ENCODE data around the gene TMEM225B.

The TMEM225B gene

DNA sequence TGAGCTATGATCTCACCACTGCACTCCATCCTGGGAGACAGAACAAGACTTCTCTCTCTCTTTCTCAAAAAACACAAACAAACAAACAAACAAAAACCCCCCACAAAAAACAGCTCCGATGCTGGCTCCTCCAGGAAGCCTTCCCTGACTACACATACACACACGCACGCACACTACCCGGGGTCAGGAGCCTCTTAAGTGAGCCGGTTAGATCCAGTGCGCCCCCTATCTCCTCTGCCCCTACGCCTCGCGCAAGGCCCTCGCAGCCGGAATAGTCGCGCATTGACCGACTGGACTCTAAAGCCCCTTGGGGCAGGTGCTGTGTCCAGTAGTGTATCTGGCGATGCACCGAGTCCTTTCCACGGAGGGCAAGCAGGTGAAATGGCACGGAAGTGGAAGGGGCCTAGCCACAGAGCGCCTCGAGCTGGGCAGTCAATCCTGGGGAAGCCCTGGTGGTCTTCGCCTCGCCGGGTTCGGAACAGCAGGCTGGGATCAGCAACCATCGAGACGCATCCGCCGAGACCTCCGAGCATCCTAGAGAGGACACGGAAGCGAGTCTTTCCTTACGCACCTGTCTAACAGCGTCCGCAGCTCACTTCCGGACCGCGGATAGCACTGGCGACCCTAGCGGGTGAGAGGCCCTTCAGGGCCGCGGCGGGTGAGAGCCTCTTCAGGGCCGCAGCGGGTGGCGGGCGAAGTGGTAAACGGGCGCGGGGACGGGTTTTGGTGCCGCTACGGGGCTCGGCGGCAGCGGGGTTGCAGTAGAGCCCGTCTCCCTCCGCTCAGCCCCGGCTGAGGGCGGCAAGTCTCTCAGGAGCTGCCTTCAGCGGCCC, 18.5 kb downstream of the TMEM225B start, which contains the start of gene ZSCAN25:
TSS of gene ZSCAN25 (plus strand) at position 588 of the 833 bp plus-strand sequence. CDS start 2,661 bp downstream, outside the sequence.
- peak within 1 kb of the TSS; percentile 38 for H3K27ac ChIP-seq (ENCODE audit: low read length)
- H4K20me1 ChIP-seq (ENCODE audit: insufficient read depth, low read length), result no peaks in the 10 kb centered on the region
- H3K4me2 ChIP-seq (ENCODE audit: low read length), result peak within 1 kb of the TSS; percentile 79

DNA sequence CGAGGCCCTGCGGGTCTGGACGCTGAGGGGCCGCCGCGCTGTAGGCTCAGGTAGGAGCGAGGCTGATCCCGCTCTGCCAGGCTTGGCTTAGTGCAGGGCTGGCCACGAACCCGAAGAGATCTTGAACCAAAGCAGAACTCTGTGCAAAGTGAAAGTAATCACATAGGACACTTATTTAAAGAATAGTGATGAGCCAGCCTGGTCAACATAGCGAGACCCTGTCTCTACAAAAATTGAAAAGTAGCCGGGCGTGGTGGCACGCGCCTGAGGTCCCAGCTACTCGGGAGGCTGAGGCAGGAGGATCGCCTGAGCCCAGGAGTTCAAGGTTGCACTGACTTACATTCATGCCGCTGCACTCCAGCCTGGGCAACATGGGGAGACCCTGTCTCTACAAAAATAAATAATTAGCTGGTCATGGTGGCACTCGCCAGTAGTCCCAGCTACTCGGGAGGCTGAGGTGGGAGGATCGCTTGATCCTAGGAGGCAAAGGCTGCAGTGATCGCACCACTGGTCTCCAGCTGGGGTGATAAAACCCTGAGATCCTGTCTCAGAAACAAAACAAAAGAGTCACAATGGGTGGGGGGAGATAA, 19.2 kb downstream of the TMEM225B start:
- no peak for TF ChIP-seq EZH2phosphoT487 (IDR thresholded peaks at IDR 0.05; ENCODE audit: low read depth)
- TF ChIP-seq, protein P1, sequence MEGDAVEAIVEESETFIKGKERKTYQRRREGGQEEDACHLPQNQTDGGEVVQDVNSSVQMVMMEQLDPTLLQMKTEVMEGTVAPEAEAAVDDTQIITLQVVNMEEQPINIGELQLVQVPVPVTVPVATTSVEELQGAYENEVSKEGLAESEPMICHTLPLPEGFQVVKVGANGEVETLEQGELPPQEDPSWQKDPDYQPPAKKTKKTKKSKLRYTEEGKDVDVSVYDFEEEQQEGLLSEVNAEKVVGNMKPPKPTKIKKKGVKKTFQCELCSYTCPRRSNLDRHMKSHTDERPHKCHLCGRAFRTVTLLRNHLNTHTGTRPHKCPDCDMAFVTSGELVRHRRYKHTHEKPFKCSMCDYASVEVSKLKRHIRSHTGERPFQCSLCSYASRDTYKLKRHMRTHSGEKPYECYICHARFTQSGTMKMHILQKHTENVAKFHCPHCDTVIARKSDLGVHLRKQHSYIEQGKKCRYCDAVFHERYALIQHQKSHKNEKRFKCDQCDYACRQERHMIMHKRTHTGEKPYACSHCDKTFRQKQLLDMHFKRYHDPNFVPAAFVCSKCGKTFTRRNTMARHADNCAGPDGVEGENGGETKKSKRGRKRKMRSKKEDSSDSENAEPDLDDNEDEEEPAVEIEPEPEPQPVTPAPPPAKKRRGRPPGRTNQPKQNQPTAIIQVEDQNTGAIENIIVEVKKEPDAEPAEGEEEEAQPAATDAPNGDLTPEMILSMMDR (IDR thresholded peaks at IDR 0.05; ENCODE audit: low read depth, low read length), result no peak
- Histone ChIP-seq H3K79me2 (ENCODE audit: low read length) (peaks cover 22% of the 10 kb centered on the region), H3K27ac (ENCODE audit: low read length) (no peak overlapping the region)

More for the DNA sequence above, 18.5 kb downstream of the TMEM225B start, which contains the start of gene ZSCAN25:
- no peaks in the 10 kb centered on the region for H3K9me3 ChIP-seq (ENCODE audit: insufficient read depth, low read length)
- peak within 1 kb of the TSS; percentile 87 for H3K9ac ChIP-seq (ENCODE audit: low read length)
- peaks cover 22% of the 10 kb centered on the region for H3K79me2 ChIP-seq (ENCODE audit: low read length)
- no peaks in the 10 kb centered on the region for H3K27me3 ChIP-seq (ENCODE audit: low read depth, low read length)
- peaks cover 29% of the 10 kb centered on the region for H3K36me3 ChIP-seq (replicated peaks; ENCODE audit: low read depth, low read length)
- TF ChIP-seq EZH2phosphoT487 (IDR thresholded peaks at IDR 0.05; ENCODE audit: low read depth), result no peak
- TF ChIP-seq, protein P1 (IDR thresholded peaks at IDR 0.05; ENCODE audit: low read depth, low read length), result peak; percentile 51
- H3K4me3 ChIP-seq (ENCODE audit: low read length), result peak within 1 kb of the TSS; percentile 96
- peaks cover 10% of the 10 kb centered on the region for H3K4me1 ChIP-seq (ENCODE audit: low read length)
- H2AFZ ChIP-seq (ENCODE audit: low read depth, low read length), result peak within 1 kb of the TSS; percentile 100

DNA sequence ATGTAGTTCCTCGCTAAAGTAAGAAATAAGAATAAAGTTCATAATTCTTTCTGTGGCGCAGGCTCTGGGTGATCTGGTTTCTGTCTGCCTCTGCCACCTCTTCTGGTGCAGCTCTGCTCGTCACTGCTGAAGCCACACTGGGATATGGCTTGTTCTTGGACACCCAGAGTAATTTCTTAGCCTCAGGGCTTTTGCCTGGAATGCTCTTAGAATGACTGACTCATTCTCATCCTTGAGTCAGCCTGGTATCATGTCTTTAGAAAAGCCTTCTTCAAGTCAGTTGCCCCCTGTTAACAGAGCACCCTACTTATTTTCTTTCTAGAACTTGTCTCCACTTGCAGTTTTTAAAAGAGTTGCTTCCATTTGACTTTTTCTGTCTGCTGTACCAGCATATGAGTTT, 20.7 kb downstream of the TMEM225B start:
- Histone ChIP-seq H3K4me1 (ENCODE audit: low read length) (peaks cover 10% of the 10 kb centered on the region), H3K9me3 (ENCODE audit: insufficient read depth, low read length) (no peaks in the 10 kb centered on the region), H3K4me3 (ENCODE audit: low read length) (no peak overlapping the region), H3K9ac (ENCODE audit: low read length) (no peak overlapping the region), H3K27me3 (ENCODE audit: low read depth, low read length) (no peaks in the 10 kb centered on the region), H4K20me1 (ENCODE audit: insufficient read depth, low read length) (no peaks in the 10 kb centered on the region), H2AFZ (ENCODE audit: low read depth, low read length) (no peak overlapping the region), H3K27ac (ENCODE audit: low read length) (no peak overlapping the region), H3K4me2 (ENCODE audit: low read length) (no peak overlapping the region), H3K36me3 (replicated peaks; ENCODE audit: low read depth, low read length) (peaks cover 40% of the 10 kb centered on the region), H3K79me2 (ENCODE audit: low read length) (peaks cover 22% of the 10 kb centered on the region)
- TF ChIP-seq, protein P1 (IDR thresholded peaks at IDR 0.05; ENCODE audit: low read depth, low read length), result no peak
- no peak for TF ChIP-seq EZH2phosphoT487 (IDR thresholded peaks at IDR 0.05; ENCODE audit: low read depth)

More for the DNA sequence above, 19.2 kb downstream of the TMEM225B start:
- Histone ChIP-seq H2AFZ (ENCODE audit: low read depth, low read length) (peak overlapping the region; percentile 100; the same call in 1 of the 2 replicates), H3K9me3 (ENCODE audit: insufficient read depth, low read length) (no peaks in the 10 kb centered on the region), H3K36me3 (replicated peaks; ENCODE audit: low read depth, low read length) (peaks cover 32% of the 10 kb centered on the region), H4K20me1 (ENCODE audit: insufficient read depth, low read length) (no peaks in the 10 kb centered on the region), H3K9ac (ENCODE audit: low read length) (peak overlapping the region; percentile 87), H3K27me3 (ENCODE audit: low read depth, low read length) (no peaks in the 10 kb centered on the region), H3K4me3 (ENCODE audit: low read length) (peak overlapping the region; percentile 96), H3K4me1 (ENCODE audit: low read length) (peaks cover 10% of the 10 kb centered on the region), H3K4me2 (ENCODE audit: low read length) (peak overlapping the region; percentile 79)

DNA sequence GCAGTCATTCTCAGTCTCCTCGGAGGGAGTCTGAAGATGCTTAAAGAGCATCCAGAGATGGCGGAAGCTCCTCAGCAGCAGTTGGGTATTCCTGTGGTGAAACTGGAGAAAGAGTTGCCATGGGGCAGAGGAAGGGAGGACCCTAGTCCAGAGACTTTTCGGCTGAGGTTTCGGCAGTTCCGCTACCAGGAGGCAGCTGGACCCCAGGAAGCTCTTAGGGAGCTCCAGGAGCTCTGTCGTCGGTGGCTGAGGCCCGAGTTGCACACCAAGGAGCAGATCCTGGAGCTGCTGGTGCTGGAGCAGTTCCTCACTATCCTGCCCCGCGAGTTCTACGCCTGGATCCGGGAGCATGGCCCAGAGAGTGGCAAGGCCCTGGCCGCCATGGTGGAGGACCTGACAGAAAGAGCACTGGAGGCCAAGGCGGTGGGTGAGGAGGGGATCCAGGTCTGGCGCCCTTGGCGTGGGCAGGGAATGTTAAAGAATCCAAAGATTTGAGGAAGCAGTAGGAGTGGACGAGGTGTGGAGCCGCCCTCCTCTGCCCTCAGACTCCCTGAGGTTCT, 21.6 kb downstream of the TMEM225B start:
- peaks cover 47% of the 10 kb centered on the region for H3K36me3 ChIP-seq (replicated peaks; ENCODE audit: low read depth, low read length)
- H4K20me1 ChIP-seq (ENCODE audit: insufficient read depth, low read length), result no peaks in the 10 kb centered on the region
- H3K27me3 ChIP-seq (ENCODE audit: low read depth, low read length), result no peaks in the 10 kb centered on the region
- H3K4me2 ChIP-seq (ENCODE audit: low read length), result no peak overlapping the region
- H3K4me1 ChIP-seq (ENCODE audit: low read length), result peaks cover 10% of the 10 kb centered on the region
- TF ChIP-seq EZH2phosphoT487 (IDR thresholded peaks at IDR 0.05; ENCODE audit: low read depth), result no peak
- TF ChIP-seq, protein P1 (IDR thresholded peaks at IDR 0.05; ENCODE audit: low read depth, low read length), result no peak
- no peak overlapping the region for H3K4me3 ChIP-seq (ENCODE audit: low read length)
- H3K9ac ChIP-seq (ENCODE audit: low read length), result no peak overlapping the region
- peaks cover 22% of the 10 kb centered on the region for H3K79me2 ChIP-seq (ENCODE audit: low read length)
- no peaks in the 10 kb centered on the region for H3K9me3 ChIP-seq (ENCODE audit: insufficient read depth, low read length)
- H3K27ac ChIP-seq (ENCODE audit: low read length), result no peak overlapping the region
- no peak overlapping the region for H2AFZ ChIP-seq (ENCODE audit: low read depth, low read length)

Data from OCI-LY3 (cell line).